Stimulated activated memory B cell treated with anti-CD40 and anti-IgM and Interleukin-4, amounts not matched to agents 10 μg/mL and 1 μg/mL and 100 μg/mL, for 72 hours (primary cell): ENCODE results near the gene TSPAN9.

Source experiments
- ATAC-seq: fragments of 150-1000 bp; cut with Tn5 transposase; 2 replicates; pipeline ENCODE4 v1.10.0; 2021
- H3K27ac Mint-ChIP-seq: one replicate; pipeline ENCODE4 v1.8.0; 2022; ENCODE audit warnings: mild to moderate bottlenecking, mixed read lengths
- H3K27me3 Mint-ChIP-seq: one replicate; pipeline ENCODE4 v1.8.0; 2022; ENCODE audit warnings: mixed read lengths
- H3K36me3 Mint-ChIP-seq: one replicate; pipeline ENCODE4 v1.8.0; 2022; ENCODE audit warnings: mixed read lengths
- H3K4me1 Mint-ChIP-seq: one replicate; pipeline ENCODE4 v1.8.0; 2022; ENCODE audit warnings: mixed read lengths
- H3K4me3 Mint-ChIP-seq: one replicate; pipeline ENCODE4 v1.8.0; 2022; ENCODE audit warnings: mild to moderate bottlenecking, moderate library complexity, mixed read lengths
- H3K9me3 Mint-ChIP-seq: one replicate; pipeline ENCODE4 v1.8.0; 2022; ENCODE audit warnings: mixed read lengths

The TSPAN9 gene

DNA sequence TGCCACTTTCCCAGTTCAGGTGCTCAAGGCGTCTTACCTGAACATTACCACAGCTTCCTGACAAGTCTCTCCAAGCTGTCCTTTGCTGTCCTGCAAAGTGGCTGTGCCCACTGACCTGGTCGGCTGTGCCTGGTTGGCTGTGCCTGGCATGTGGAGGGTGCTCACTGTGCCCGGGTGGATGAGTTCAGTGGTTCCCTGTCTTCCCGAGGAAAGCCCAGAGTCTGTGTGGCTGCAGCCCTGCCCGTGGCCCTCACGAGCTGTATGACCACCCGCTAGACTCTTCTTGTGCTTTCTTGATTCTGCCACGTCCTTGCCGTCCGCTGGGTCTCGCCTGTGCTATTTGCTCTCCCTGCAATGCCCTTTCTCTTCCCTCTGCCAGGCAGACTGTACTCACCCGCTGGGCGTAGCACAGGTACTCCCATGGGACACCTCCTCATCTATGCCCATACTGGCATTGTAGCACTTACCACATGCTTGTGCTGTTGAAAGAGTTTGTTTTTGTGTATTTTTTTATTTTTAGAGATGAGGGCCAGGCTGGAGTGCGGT, 95.9 kb downstream of the TSPAN9 start:
- Mint-ChIP-seq H3K9me3 (no peaks in the 10 kb centered on the region), H3K4me1 (peaks cover 5% of the 10 kb centered on the region), H3K27me3 (peaks cover 53% of the 10 kb centered on the region), H3K4me3 (no peak overlapping the region), H3K27ac (no peak overlapping the region), H3K36me3 (no peaks in the 10 kb centered on the region)
- no peak for ATAC-seq

DNA sequence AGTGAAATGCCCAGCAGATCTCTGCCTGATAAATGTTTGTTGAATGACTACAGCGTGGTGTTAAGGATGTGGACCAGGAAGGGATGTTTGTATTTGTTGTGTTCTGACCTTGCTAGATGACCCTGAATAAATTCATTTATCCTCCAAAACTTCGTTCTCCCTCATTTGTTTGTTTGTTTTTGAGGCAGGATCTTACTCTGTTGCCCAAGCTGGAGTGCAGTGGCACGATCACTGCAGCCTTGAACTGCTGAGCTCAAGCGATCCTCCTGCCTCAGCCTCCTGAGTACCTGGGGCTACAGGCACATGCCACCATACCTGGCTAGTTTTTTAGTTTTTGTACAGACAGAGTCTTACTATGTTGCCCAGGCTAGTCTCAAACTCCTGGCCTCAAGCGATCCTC, 96.7 kb downstream of the TSPAN9 start:
- no peaks in the 10 kb centered on the region for H3K36me3 Mint-ChIP-seq
- no peaks in the 10 kb centered on the region for H3K9me3 Mint-ChIP-seq
- no peak for ATAC-seq
- peaks cover 13% of the 10 kb centered on the region for H3K4me1 Mint-ChIP-seq
- no peak overlapping the region for H3K27ac Mint-ChIP-seq
- H3K27me3 Mint-ChIP-seq: peaks cover 53% of the 10 kb centered on the region
- no peak overlapping the region for H3K4me3 Mint-ChIP-seq

- Mint-ChIP-seq H3K27ac (no peak overlapping the region), H3K27me3 (peaks cover 46% of the 10 kb centered on the region), H3K36me3 (no peaks in the 10 kb centered on the region), H3K4me3 (no peak overlapping the region), H3K9me3 (no peaks in the 10 kb centered on the region), H3K4me1 (peaks cover 20% of the 10 kb centered on the region)
- ATAC-seq: no peak
Observed at GRCh38 chr12:3175238-3175637, 98.1 kb downstream of the TSPAN9 start.

DNA sequence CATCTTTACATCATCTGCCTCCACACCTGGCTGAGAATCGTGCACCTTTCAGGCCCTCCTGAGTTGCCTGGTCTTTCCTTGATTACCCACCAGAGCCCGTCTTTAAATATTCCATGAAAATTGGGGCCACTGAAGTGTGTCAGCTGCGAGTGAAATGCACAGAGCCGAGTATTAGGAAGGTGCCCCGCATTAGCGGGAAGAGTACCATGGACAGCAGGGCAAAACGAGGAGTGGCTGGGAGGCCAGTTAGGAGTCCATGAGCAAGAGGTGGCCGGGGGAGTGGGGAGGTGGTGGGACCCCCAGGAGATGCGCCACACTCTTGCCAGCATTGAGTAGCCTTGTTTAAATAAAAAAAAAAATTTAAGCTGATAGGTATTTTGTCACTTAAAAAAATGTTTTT, 99.6 kb downstream of the TSPAN9 start:
- Mint-ChIP-seq H3K4me3 (no peak overlapping the region), H3K36me3 (no peaks in the 10 kb centered on the region), H3K27me3 (peaks cover 47% of the 10 kb centered on the region), H3K4me1 (peaks cover 20% of the 10 kb centered on the region), H3K9me3 (no peaks in the 10 kb centered on the region), H3K27ac (no peak overlapping the region)
- ATAC-seq: no peak

DNA sequence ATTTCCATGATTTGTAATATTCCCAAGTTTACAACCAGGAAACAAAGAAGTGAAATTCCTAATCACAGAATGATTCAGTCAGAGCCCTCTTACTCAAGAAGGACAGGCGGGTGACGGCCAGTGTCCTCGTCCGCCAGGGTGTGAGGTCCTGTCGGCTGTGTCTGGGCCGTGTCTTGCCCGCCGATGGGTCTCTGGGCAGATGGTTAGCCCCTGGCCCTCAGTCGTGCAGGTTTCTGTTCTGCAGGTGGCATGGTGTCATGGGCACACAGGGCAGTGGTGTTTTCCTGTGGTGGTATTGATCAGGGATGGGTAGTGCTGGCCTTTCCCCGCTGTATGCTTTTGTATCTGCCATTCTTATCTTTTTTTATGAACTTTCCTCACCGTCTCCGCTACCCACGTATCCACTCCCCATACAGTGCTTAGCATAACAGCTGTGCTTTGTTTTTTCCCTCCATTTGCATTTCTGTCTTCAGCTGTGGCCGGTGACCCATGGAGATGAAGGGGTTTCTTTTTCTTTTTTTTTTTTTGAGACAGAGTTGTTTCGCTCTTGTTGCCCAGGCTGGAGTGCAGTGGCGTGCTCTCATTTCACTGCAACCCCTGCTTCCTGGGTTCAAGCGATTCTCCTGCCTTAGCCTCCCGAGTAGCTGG, 100.7 kb downstream of the TSPAN9 start:
- Mint-ChIP-seq H3K36me3 (no peaks in the 10 kb centered on the region), H3K27ac (peak overlapping the region; percentile 63), H3K4me1 (peaks cover 20% of the 10 kb centered on the region), H3K4me3 (peak overlapping the region; percentile 11), H3K27me3 (peaks cover 58% of the 10 kb centered on the region), H3K9me3 (no peaks in the 10 kb centered on the region)
- peak; percentile 88 for ATAC-seq

DNA sequence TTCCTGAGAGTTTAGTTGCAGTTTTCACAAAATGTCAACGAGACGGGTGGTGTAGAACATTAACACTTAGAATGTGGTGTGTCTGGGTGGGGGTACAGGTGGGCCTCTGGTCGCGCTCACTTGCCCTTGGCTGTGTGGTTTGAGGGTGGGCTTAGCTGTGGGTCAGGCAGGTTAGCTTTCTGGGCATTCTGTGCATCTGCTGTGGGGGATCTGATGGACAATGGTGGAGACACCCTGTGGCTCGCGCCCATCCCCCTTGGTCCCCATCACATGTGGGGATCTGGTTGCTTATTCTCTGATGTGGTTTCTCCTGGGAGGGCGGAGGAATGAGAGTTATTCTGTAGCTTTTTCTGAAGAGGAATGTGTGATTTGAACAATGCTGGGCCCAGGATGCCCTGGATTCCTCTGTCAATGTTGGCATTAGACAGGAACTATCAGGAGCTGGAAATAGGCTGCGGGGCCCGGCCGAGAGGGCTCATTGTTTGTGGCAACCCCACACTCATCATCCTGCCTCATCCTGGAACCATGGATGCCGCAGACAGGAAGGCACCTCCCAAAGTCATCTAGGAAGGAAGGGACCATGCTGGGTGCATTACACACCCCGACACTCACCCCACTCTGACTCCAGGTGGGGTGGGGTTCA, 101.6 kb downstream of the TSPAN9 start:
- H3K27ac Mint-ChIP-seq: peak overlapping the region; percentile 63
- peaks cover 20% of the 10 kb centered on the region for H3K4me1 Mint-ChIP-seq
- no peak overlapping the region for H3K4me3 Mint-ChIP-seq
- ATAC-seq: no peak
- H3K36me3 Mint-ChIP-seq: no peaks in the 10 kb centered on the region
- no peaks in the 10 kb centered on the region for H3K9me3 Mint-ChIP-seq
- H3K27me3 Mint-ChIP-seq: peaks cover 63% of the 10 kb centered on the region

DNA sequence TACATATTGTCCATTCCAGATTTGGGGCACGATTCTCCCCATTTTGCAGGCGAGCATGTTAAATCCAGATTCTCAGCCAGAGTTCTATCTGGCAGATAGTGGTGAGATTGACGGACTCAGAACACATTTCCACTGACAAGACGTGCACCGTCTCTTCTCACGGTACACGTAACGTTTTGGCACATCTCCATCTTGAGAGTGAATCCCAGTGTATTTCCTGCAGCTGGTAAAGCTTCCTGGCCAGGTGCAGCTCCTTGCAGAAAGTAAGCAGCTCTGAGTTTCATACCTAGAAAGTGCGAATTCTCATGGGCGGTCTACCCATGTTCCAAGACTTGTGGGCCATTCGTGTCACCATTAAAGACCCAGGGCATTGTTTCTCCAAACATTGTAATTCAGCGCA, 102.6 kb downstream of the TSPAN9 start:
- no peaks in the 10 kb centered on the region for H3K36me3 Mint-ChIP-seq
- H3K9me3 Mint-ChIP-seq: no peaks in the 10 kb centered on the region
- no peak overlapping the region for H3K4me3 Mint-ChIP-seq
- ATAC-seq: no peak
- H3K4me1 Mint-ChIP-seq: peaks cover 21% of the 10 kb centered on the region
- H3K27me3 Mint-ChIP-seq: peaks cover 72% of the 10 kb centered on the region
- no peak overlapping the region for H3K27ac Mint-ChIP-seq

GRCh38 chr12:3182426-3182825, 105.2 kb downstream of the TSPAN9 start:
- no peak overlapping the region for H3K27ac Mint-ChIP-seq
- ATAC-seq: no peak
- H3K27me3 Mint-ChIP-seq: peaks cover 63% of the 10 kb centered on the region
- peaks cover 40% of the 10 kb centered on the region for H3K4me1 Mint-ChIP-seq
- no peak overlapping the region for H3K4me3 Mint-ChIP-seq
- no peaks in the 10 kb centered on the region for H3K36me3 Mint-ChIP-seq
- no peaks in the 10 kb centered on the region for H3K9me3 Mint-ChIP-seq

DNA sequence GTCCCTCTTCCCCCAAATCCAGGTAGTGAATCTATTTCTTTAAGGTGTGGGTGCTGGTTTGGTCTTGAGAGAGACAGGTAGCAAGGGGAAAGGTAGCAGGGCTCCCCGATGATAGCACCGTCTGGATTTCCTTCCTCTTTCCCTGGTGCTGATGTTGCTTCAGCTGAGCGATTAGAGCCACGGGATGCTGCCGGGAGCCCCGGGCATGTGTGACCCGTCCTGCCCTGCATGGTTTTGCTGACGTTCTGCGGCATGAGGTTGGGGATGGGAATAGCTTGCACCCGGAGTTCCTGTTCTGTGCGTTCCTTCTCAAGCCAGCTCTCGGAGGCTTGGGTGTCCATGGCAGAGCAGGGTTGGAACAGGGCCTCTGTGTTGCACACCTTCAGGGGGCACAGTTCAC, 107.3 kb downstream of the TSPAN9 start:
- peaks cover 65% of the 10 kb centered on the region for H3K27me3 Mint-ChIP-seq
- H3K4me3 Mint-ChIP-seq: no peak overlapping the region

GRCh38 chr12:3185260-3185870, 108.2 kb downstream of the TSPAN9 start:
- H3K4me3 Mint-ChIP-seq: no peak overlapping the region
- peaks cover 66% of the 10 kb centered on the region for H3K27me3 Mint-ChIP-seq
- H3K4me1 Mint-ChIP-seq: peaks cover 40% of the 10 kb centered on the region
- no peaks in the 10 kb centered on the region for H3K36me3 Mint-ChIP-seq
- no peak overlapping the region for H3K27ac Mint-ChIP-seq
- H3K9me3 Mint-ChIP-seq: no peaks in the 10 kb centered on the region
- no peak for ATAC-seq

More for the DNA sequence above, 107.3 kb downstream of the TSPAN9 start:
- peaks cover 41% of the 10 kb centered on the region for H3K4me1 Mint-ChIP-seq
- ATAC-seq: no peak
- H3K9me3 Mint-ChIP-seq: no peaks in the 10 kb centered on the region
- H3K36me3 Mint-ChIP-seq: no peaks in the 10 kb centered on the region
- H3K27ac Mint-ChIP-seq: no peak overlapping the region

DNA sequence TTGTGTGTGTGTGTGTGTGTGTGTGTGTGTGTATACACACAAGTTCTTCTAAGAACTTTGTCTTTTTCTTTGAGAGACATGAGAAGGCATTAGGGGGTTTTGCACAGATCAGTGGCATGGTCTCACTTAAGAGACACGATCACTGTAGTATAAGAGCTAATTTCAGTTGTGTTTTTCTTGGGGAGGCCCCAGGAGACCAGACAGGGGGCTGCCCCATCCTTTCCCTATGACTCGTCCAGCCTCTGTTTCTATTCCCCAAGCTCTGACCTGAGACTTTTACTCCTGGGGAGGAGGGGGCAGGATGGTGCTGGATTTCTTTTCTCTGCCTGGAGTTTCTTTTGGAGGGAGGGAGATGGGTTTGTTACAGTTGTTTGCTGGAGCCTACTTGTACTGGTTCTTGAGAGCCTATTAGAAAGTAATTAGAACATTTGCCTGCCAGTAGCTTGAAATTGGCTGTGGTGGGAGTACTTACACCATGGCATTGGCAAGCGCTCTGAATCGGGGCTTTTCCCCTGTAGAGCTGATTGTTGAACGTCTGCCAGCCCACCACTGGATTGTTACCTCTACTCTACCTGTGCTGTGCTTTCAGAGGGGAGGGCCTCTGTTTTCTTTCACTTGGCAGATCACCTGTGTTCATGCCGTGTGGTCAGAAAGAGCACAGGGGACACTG, 109.5 kb downstream of the TSPAN9 start:
- H3K9me3 Mint-ChIP-seq: no peaks in the 10 kb centered on the region
- peak overlapping the region; percentile 11 for H3K27ac Mint-ChIP-seq
- peak; percentile 88 for ATAC-seq
- no peak overlapping the region for H3K4me3 Mint-ChIP-seq
- H3K27me3 Mint-ChIP-seq: peaks cover 57% of the 10 kb centered on the region
- H3K36me3 Mint-ChIP-seq: no peaks in the 10 kb centered on the region
- H3K4me1 Mint-ChIP-seq: peaks cover 40% of the 10 kb centered on the region

GRCh38 chr12:3187846-3188770, 110.9 kb downstream of the TSPAN9 start:
- no peak for ATAC-seq
- Mint-ChIP-seq H3K27me3 (peaks cover 57% of the 10 kb centered on the region), H3K4me1 (peaks cover 40% of the 10 kb centered on the region), H3K4me3 (no peak overlapping the region), H3K36me3 (no peaks in the 10 kb centered on the region), H3K9me3 (no peaks in the 10 kb centered on the region), H3K27ac (no peak overlapping the region)

DNA sequence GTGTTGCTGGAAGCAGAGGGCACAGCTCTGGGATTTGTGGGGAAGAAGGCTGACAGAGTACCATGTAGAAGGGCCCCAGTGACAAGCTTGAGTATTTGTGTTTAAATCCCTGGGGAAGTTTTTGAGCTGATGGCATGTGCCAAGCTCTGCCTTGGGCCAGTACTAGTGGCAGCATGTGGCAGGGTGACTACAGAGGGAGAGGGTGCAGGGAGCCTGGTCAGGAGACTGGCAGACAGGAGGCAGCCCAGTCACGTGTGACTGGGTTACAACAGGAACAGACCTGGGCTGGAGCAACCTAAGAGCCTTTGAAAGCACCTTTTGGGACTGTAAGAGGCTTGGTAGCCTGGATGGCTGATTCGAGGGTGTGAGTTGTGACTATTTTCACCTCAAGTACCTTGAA, 112.1 kb downstream of the TSPAN9 start:
- no peak for ATAC-seq
- Mint-ChIP-seq H3K36me3 (no peaks in the 10 kb centered on the region), H3K9me3 (no peaks in the 10 kb centered on the region), H3K4me3 (no peak overlapping the region), H3K27ac (no peak overlapping the region), H3K4me1 (peaks cover 40% of the 10 kb centered on the region), H3K27me3 (peaks cover 54% of the 10 kb centered on the region)

DNA sequence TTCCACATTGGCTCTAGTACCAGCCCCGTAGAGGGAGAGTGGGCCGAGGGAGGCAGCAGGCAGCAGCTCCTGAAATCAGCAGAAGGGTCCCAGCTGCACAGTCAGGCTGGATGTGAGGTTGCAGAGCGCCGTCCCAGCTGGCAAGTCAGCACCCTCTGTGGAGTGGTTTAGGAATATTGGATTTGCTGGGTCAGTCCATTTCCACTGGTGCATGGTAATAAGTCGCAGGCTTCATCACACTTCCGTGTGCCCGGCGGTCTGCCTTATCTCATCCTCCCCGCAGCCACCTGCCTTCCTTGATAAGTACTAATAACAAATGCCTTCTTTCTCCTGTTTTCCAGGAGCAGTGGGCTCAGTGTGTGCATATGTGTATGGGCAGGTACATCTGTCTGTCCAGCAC, 112.9 kb downstream of the TSPAN9 start:
- Mint-ChIP-seq H3K27me3 (peaks cover 45% of the 10 kb centered on the region), H3K4me3 (no peak overlapping the region), H3K4me1 (peaks cover 35% of the 10 kb centered on the region), H3K27ac (no peak overlapping the region), H3K36me3 (no peaks in the 10 kb centered on the region), H3K9me3 (no peaks in the 10 kb centered on the region)
- no peak for ATAC-seq
